Testis (tissue), 3 donors: ENCODE results near the gene PRR11. TPM values are rescaled to one million over a fixed set of nuclear protein-coding genes. Genes with fewer than 3 reads are reported as not detected.

Source experiments
- DNase-seq: peaks from one replicate; pipeline ENCODE4 v3.0.0-alpha.2; 2019
- H3K27ac ChIP-seq, 2 donors: fragments of 200-600 bp; sonication (generic); one replicate each; pipeline ENCODE4 v1.5.1; 2019
- H3K27me3 ChIP-seq: fragments of 200-600 bp; sonication (generic); one replicate; pipeline ENCODE4 v1.5.1; 2019
- H3K36me3 ChIP-seq: fragments of 200-600 bp; sonication (generic); one replicate; pipeline ENCODE4 v1.5.1; 2017; ENCODE audit warnings: low read depth; ENCODE audit errors: missing control alignments
- H3K4me1 ChIP-seq: fragments of 200-600 bp; sonication (generic); one replicate; pipeline ENCODE4 v1.5.1; 2019
- H3K4me3 ChIP-seq, 2 donors: fragments of 200-600 bp; sonication (generic); one replicate each; pipeline ENCODE4 v1.5.1; 2017 to 2019
- H3K9me3 ChIP-seq: fragments of 200-600 bp; sonication (generic); one replicate; pipeline ENCODE4 v1.5.1; 2017
- POLR2A ChIP-seq: fragments of 450-650 bp; IDR thresholded peaks from one replicate; pipeline ENCODE4 v1.6.1; 2017; ENCODE audit warnings: antibody characterized with exemption, mild to moderate bottlenecking, moderate library complexity
- WGBS, 2 donors: methylation state at CpG; one replicate each; pipeline ENCODE4 v1.1.5; 2018; 5-methylcytosine and 5-hydroxymethylcytosine counted together
- intact Hi-C: fragments of 100-400 bp; cut with DNase I; formaldehyde crosslinking; loops from one replicate; pipeline ENCODE4 v1.15.1; 2023; ENCODE audit warnings: low total_unique reads
- polyA plus RNA-seq: library from polyadenylated mRNA; stranded (reverse); fragments of 350-450 nt; fragmentation: Illumina TruSeq; extraction: RNeasy Lipid Tissue Mini Kit (QIAGEN cat#74804); gene quantifications from one replicate; pipeline ENCODE4 v1.2.3, GENCODE V29; 2014; ENCODE audit warnings: low read depth, low replicate concordance; ENCODE audit not compliant: insufficient read depth
- total RNA-seq, 2 donors: library from RNA; depleted of rRNA; stranded (reverse); fragments of >200 nt; gene quantifications; one replicate each; pipeline ENCODE4 v1.2.3, GENCODE V29; 2016
- TF ChIP-seq, protein P1 (sequence below), 3 experiments: fragments of 450-650 bp in 2 of 3; fragments of 200-600 bp in 1 of 3; sonication (generic) in 1 of 3; IDR thresholded peaks; one replicate each; pipeline ENCODE4 v1.5.1; 2016 to 2019; ENCODE audit warnings: antibody characterized with exemption in 3 of 3, mild to moderate bottlenecking in 2 of 3, moderate library complexity in 1 of 3

Gene PRR11
- total and polyA plus RNA-seq, 3 donors from 2014 or later, result 3.9 to 6.9 (median 5.3) TPM

DNA sequence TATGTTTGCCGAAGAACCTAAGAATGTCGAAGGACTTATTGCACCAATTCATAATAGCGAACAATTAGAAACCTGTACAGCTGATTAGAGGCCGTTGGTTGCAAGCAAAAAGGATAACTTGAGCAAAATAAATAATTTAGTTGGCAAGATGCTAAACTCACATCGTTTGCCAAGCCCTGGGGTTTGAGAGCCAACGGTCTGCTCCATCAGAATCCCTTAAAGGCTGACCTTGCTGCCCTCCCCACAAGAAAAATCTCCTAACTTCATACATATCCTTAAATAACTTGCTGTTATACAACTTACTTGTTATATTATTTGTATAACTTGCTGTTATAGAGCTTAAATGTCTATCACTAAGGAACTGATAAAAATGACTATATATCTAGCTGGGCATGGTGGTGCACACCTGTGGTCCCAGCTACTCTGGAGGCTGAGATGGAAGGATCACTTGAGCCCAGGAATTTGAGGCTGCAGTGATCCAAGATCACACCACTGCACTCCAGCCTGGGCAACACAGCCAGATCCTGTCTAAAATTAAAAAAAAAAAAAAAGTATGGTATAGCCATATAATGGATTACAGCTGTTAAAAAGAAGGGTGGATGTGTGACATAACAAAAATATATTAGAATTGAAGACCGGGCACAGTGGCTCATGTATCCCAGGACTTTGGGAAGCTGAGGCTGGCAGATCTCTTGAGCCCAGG is 47.0 kb upstream of the PRR11 start:
- H3K27me3 ChIP-seq, result no peaks in the 10 kb centered on the region
- TF ChIP-seq POLR2A, result no peak
- TF ChIP-seq, protein P1, sequence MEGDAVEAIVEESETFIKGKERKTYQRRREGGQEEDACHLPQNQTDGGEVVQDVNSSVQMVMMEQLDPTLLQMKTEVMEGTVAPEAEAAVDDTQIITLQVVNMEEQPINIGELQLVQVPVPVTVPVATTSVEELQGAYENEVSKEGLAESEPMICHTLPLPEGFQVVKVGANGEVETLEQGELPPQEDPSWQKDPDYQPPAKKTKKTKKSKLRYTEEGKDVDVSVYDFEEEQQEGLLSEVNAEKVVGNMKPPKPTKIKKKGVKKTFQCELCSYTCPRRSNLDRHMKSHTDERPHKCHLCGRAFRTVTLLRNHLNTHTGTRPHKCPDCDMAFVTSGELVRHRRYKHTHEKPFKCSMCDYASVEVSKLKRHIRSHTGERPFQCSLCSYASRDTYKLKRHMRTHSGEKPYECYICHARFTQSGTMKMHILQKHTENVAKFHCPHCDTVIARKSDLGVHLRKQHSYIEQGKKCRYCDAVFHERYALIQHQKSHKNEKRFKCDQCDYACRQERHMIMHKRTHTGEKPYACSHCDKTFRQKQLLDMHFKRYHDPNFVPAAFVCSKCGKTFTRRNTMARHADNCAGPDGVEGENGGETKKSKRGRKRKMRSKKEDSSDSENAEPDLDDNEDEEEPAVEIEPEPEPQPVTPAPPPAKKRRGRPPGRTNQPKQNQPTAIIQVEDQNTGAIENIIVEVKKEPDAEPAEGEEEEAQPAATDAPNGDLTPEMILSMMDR (IDR thresholded peaks at IDR 0.05), result no peak
- no peaks in the 10 kb centered on the region for H3K9me3 ChIP-seq
- H3K4me1 ChIP-seq, result peaks cover 4% of the 10 kb centered on the region
- 63 to 72% methylated on average over 7 of the region's 7 CpGs for WGBS, 2 donors
- intact Hi-C loops, result no loop called here
- no peak overlapping the region for H3K4me3 ChIP-seq
- no peak for DNase-seq
- no peaks in the 10 kb centered on the region for H3K36me3 ChIP-seq
- H3K27ac ChIP-seq, result no peak overlapping the region

DNA sequence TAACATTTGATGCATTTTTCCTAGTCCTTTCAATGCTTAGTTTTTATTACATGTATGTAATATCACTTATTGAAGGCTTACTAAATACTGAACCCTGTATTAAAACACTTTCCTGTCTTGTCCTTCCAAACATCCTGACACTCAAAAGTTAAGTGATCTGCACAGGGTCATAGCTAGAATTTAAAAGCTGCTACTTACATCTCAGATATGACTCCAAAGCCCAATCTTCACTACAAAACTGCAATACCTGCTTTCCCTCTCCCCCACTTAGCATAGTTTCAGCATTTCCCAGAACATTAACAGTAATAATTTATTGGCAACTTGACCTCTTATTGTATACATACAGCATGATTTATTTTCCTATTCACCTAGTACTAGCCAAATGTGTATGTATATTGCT is 44.6 kb upstream of the PRR11 start:
- Histone ChIP-seq H3K4me1 (no peaks in the 10 kb centered on the region), H3K4me3 (no peak overlapping the region), H3K36me3 (no peaks in the 10 kb centered on the region), H3K9me3 (no peaks in the 10 kb centered on the region), H3K27ac (no peak overlapping the region), H3K27me3 (no peaks in the 10 kb centered on the region)
- no peak for DNase-seq
- TF ChIP-seq, protein P1 (IDR thresholded peaks at IDR 0.05), result no peak
- TF ChIP-seq POLR2A, result no peak
- intact Hi-C loops, result no loop called here

DNA sequence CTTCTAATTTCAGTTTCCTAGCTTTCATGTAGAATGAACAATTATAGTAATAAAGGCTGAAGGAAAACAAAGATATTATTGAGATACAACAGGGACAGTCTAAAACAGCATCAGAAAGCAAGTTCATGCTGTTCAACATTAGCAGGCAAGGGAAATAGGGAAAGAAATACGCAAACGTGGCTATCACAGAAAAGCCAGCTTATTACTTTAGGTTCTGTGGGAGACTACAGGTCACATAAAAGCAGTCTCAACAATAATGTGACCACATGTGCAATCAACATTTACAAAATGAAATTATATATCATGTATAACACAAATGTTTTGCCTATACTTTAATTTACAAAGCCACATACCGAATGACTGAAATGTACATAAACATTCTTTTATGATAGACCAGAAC is 44.0 kb upstream of the PRR11 start:
- intact Hi-C loops, result no loop called here
- WGBS, 2 donors, result 83 to 88% methylated on average over 3 of the region's 3 CpGs

DNA sequence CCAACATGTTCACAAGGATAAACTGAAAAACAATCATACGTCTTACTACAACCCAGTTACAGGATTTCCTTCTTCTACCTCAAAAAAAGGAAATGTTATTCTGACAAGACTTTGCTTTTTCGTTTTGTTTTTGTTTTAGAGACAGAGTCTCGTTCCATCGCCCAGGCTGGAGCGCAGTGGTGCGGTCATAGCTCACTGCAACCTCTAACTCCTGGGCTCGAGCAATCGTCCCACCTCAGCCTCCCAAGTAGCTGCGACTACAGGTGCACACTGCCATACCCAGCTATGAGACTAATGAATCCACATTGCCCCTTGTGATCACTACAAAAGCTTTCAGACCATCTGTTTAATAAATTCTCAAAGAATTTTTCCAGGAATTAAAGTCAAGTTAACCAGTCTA is 40.1 kb upstream of the PRR11 start:
- DNase-seq, result no peak
- no peaks in the 10 kb centered on the region for H3K9me3 ChIP-seq
- intact Hi-C loops, result no loop called here
- H3K27ac ChIP-seq, result no peak overlapping the region
- WGBS, 2 donors, result 91 to 94% methylated on average over 9 of the region's 9 CpGs
- no peak for TF ChIP-seq POLR2A
- TF ChIP-seq, protein P1 (IDR thresholded peaks at IDR 0.05), result no peak
- H3K4me1 ChIP-seq, result no peaks in the 10 kb centered on the region
- no peaks in the 10 kb centered on the region for H3K27me3 ChIP-seq
- no peaks in the 10 kb centered on the region for H3K36me3 ChIP-seq
- H3K4me3 ChIP-seq, result no peak overlapping the region

More for the DNA sequence above, 44.0 kb upstream of the PRR11 start:
- H3K36me3 ChIP-seq, result no peaks in the 10 kb centered on the region
- no peaks in the 10 kb centered on the region for H3K4me1 ChIP-seq
- DNase-seq, result no peak
- TF ChIP-seq, protein P1 (IDR thresholded peaks at IDR 0.05), result no peak
- TF ChIP-seq POLR2A, result no peak
- no peaks in the 10 kb centered on the region for H3K27me3 ChIP-seq
- no peaks in the 10 kb centered on the region for H3K9me3 ChIP-seq
- H3K4me3 ChIP-seq, result no peak overlapping the region
- H3K27ac ChIP-seq, result no peak overlapping the region

DNA sequence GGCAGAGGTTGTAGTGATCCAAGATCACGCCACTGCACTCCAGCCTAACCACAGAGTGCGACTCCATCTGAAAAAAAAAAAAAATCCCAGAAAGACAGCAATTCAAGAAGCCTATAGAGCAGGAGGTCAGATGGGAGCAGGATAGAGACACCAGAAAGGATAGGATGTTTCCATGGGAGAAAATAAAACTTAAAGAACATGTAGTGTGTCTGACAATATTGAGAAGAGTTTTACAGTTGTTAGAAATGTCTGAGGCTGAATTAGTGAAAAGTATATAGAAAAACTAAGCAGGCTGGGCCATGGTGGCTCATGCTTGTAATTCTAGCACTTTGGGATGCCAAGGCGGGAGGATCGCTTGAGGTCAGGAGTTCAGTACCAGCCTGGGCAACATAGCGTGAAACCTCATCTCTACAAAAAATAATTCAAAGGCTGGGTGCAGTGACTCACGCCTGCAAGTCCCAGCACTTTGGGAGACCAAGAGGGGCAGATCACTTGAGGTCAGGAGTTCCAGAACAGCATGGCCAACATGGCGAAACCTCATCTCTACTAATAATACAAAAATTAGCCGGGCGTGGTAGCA is 33.6 kb upstream of the PRR11 start:
- WGBS, 2 donors, result 92 to 95% methylated on average over 9 of the region's 9 CpGs
- Histone ChIP-seq H3K4me1 (no peaks in the 10 kb centered on the region), H3K9me3 (no peaks in the 10 kb centered on the region), H3K27ac (no peak overlapping the region), H3K4me3 (no peak overlapping the region), H3K27me3 (no peaks in the 10 kb centered on the region), H3K36me3 (no peaks in the 10 kb centered on the region)
- TF ChIP-seq, protein P1 (IDR thresholded peaks at IDR 0.05), result no peak
- TF ChIP-seq POLR2A, result no peak
- intact Hi-C loops, result no loop called here
- no peak for DNase-seq
